Inflammatory macrophage (primary cell): Measurements from ENCODE around the gene RHOB.
A peak's percentile ranks its signal among the peaks of the same experiment; 100 is the strongest.
"Not testable (repeated sequence)": the region's sequence is repeated elsewhere in the genome, so short reads cannot be mapped to it uniquely, and the experiment has no call there.

Experiments used
- DNase-seq, 2 donors: peaks; one replicate each; pipeline ENCODE4 v3.0.0-alpha.2; 2020 to 2022
- total RNA-seq, 18 experiments: gene quantifications; one replicate each; lab custom pipeline; 2026; ENCODE audit warnings: mixed read lengths in 6 of 18, inconsistent platforms in 2 of 18; lab: John Stamatoyannopoulos, UW

Gene RHOB
- total RNA-seq = 16.1 to 121 (median 25.0) reads per million in 18 experiments

- DNase-seq = peak; percentile 99
Observed at GRCh38 chr2:20446917-20447436, at the start of gene RHOB. Gene RHOB (plus strand): TSS chr2:20447074. CDS start chr2:20447466, 392 bp downstream.

DNA sequence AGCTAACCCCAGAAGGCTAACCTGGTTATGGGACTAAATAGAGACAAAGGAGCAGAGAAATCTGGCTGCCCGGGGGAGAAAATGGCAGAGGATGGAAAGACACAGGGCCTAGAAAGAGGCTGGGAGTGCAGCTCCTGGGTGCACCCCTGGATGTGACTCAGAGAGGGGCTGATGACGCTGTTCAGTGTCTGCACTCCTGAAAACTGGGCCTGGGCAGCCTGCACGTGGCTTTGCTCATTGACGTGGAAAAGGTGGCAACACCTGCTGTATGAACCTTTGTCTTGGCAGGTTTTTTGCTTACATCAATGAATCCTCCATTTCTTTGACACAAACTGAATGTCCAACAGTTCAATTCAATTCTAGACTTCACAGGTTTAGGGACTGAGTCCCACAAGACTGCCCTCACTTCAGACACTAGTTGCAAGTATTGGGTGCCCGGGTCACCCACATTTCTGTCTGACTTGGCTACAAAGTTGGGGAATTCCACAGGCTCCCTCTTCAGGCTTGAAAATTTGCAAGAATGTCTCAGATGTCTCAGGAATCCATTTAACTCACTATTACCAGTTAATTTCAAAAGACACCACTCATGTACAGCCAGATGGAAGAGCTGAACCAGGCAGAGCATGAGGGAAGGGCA is 48.9 kb upstream of the RHOB start:
- DNase-seq = no peak

DNA sequence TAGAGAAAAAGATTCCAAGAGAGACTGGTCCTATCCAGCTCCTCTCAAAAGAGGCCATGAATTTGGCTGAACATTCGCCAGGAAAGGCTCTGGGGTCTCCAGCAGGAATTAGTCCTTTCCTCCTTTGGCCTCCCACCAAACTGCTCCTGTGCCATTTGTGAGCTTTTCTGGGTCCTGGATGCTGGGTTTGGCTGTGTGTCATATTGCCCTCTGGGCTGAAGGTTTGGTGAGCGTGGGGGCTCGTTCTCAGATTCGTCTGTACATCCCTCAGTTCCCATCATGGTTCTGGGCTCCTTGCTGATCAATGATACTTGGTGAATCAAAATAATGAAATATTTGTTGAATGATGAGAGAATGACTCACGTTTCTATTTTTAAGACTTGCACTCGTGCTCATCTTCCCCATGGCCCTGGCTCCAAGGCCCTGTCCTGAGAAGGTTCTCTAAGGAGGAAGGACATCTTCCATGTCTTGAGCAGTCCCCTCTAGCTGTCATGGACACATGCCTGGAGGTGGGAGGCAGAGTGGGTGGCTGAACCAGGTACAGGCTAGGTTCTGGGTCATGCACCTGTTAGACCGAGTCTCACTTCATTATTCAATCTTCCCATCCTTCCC is 47.8 kb upstream of the RHOB start:
- DNase-seq = no peak

GRCh38 chr2:20400306-20400705 is 46.6 kb upstream of the RHOB start:
- DNase-seq = no peak

DNA sequence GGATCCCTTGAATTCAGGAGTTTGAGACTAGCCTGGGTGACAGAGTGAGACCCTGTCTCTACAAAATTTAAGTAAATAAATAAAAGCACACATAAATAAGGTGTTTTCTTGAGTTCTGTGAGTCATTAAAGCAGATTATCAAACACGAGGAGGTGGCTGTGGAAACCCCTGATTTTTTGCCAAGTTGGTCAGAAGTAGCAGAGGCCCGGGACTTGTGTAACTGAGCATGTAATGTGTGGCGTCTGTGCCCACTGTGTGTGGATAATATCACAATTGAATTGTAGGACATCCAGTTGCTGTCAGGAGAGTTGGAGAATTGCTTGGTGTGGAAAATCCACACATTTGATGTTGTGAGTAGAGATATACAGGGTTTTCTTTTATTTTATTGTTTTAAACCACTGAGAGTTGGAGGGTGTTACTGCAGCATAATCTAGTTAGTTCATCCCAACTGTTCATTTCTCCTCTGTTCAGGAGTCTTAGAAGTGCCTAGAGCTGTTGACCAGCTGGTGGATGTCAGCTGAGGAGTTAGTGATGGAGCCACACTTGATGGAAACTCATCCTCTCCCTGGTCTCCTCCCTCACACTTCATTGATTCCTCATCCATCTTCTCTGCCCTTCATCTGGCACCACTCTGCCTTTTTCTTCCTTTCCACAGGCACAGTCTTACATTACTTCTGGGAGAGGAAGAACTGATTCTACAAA is 45.9 kb upstream of the RHOB start:
- DNase-seq = no peak

DNA sequence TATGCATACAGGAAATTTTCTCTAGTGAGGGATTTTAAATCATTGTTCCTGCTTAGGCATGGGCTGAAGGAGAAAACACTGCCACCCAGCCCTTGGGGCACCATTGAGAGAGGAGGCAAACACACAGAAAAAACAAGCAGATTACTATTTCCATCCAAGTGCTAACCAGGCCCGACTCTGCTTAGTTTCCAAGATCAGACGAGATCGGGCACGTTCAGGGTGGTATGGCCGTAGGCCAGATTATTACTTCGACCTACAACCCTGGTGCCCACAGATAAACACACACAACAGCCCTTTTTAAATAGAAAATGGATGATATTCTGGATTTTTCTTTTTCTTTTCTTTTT is 45.4 kb upstream of the RHOB start:
- no peak for DNase-seq

GRCh38 chr2:20403774-20404312 is 43.0 kb upstream of the RHOB start:
- no peak for DNase-seq

- DNase-seq = no peak
Observed at GRCh38 chr2:20404950-20405349, 41.9 kb upstream of the RHOB start.

DNA sequence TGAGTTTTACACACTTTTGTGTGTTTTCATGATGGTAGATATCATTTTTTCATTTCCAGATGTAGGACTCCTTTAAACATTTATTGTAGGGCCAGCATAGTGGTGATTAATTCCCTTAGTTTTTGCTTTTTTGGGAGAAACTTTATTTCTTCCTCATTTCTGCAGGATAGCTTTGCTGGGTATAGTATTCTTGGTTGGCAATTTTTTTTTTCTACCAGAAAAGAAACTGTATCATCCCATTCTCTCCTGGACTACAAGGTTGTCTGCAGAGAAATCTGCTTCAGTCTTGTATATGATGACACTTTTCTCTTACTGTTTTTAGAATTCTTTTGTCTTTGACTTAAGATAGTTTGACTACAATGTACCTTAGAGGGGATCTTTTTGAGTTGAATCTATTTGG is 37.8 kb upstream of the RHOB start:
- DNase-seq = no peak

- DNase-seq = no peak
Observed at GRCh38 chr2:20410556-20411277, 36.2 kb upstream of the RHOB start.

- DNase-seq = peak; percentile 87 to 88
Observed at GRCh38 chr2:20411361-20411894, 35.4 kb upstream of the RHOB start.

DNA sequence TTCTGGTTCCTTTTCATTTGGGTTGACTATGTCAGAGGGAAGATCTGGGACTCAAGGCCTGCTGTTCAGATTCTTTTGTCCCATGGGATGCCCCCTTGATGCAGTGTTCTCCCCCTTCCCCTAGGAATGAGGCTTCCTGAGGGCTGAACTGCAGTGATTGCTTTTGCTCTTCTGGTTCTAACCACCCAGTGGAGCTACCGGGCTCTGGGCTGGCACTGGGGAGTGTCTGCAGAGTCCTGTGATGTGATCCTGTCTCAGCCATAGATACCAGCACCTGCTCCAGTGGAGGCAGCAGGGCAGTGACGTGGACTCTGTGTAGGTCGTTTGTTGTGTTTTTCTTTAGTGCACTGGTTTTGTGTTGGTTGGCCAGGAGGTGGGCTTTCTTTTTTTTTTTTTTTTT is 32.1 kb upstream of the RHOB start:
- no peak for DNase-seq

DNA sequence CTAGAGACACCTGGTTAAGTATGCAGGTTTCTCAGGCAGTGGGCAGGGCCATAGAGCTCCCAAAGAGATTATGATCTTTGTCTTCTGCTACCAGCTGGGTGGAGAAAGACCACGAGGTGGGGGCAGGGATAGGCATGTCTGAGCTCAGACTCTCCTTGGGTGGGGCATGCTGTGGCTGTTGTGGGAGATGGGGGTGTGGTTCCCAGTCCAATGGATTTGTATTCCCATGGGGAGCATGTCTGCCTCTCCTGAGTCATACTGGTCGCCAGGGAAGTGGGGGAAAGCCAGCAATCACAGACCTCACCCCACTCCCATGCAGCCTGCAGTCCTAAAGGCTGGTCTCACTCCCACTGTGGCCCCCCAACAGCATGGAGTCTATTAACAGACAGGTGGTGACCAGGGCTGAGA is 31.4 kb upstream of the RHOB start:
- DNase-seq = no peak

DNA sequence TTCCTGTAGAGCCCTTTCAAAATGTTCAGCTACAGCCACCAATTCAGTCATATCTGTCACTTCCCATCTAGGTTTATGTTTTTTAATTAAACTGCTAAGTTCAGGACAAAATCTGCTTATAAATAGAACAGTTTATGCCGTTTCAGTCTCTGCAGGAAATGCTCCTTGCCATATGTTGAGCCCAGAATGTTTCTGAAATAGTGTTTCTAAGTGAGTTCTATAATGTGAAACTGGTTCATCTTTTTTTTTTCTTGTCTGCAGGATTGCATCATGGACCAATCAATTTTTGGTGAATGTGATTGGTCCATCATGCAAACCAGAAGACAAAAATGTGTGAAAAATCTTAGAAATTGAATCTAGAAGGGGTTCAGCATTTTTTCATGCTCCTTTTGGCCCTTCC is 30.2 kb upstream of the RHOB start:
- no peak for DNase-seq

DNA sequence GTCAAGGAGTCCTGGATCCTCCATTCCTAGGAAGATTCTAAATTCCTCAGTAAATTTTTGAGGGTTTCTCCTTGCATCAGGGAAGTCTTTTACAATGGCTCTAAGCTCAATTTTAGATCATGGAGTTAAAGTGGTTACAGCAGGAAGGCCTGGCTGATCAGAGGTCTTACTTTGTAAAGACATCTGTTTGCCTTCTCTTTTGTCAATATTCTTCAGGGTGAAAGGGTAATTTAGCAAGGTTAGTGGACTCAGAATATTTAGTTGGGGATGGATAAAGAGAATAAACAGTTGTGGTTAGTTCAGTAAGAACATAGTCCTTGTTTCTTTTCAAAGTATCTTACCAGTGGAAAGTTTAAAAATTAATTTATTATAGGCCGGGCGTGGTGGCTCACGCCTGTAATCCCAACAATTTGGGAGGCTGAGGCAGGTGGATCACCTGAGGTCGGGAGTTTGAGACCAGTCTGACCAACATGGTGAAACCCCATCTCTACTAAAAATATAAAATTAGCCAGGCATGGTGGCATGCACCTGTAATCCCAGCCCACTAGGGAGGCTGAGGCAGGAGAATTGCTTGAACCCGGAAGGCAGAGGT is 29.5 kb upstream of the RHOB start:
- DNase-seq = not testable (repeated sequence)

DNA sequence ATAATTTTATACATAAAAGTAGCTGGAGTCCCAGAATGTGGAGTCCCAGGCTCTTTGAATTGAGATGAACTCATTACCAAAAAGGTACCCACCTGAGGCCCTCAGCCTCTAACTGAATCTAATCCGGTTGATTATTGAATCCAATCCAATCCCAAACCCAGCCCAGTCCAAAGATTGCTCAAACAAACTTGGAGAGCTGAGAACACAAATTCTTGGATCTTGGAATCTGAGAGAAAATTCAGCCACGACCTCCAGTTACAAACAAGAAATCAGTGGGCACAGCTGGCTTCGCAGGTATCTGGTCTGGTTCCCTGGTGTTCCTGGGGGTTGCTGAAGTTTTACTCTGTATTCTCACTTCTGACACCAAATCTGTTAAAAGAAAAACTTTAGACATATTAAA is 28.4 kb upstream of the RHOB start:
- no peak for DNase-seq

DNA sequence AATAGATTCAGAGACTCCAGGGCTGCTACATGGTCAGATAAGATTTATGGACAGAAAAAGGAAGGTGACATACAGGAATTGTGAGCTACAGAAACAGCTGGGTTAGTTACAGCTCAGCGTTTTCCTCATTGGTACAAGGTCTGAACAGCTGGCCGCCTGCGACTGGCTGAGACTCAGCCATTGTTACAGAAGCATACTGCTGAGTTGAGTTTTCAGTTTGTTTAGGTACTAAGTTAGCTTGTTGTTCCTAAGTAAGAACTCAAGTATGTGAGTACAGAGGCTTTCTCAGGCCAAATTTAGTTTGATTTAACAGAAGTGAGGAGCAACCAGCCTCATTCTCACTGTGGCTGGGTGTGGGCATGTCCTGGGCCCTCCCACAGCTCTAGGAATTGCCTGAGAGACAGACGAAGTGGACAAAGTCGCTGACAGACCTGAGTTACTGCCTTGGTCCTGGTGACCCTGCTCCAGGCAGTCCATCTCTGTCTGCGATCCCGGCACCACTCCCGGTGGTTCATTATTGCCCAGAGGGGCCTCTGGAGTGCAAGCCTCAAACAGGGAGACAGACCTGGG is 27.8 kb upstream of the RHOB start:
- peak in 1 of 2 donors; percentile 11 for DNase-seq

GRCh38 chr2:20419752-20420151 is 27.1 kb upstream of the RHOB start:
- no peak for DNase-seq

- no peak for DNase-seq
Observed at GRCh38 chr2:20421336-20421987, 25.4 kb upstream of the RHOB start.

- DNase-seq = peak in 1 of 2 donors; percentile 9
Observed at GRCh38 chr2:20421988-20422370, 24.9 kb upstream of the RHOB start.
